ENCODE results near the gene NANOS3.

The NANOS3 gene

DNA sequence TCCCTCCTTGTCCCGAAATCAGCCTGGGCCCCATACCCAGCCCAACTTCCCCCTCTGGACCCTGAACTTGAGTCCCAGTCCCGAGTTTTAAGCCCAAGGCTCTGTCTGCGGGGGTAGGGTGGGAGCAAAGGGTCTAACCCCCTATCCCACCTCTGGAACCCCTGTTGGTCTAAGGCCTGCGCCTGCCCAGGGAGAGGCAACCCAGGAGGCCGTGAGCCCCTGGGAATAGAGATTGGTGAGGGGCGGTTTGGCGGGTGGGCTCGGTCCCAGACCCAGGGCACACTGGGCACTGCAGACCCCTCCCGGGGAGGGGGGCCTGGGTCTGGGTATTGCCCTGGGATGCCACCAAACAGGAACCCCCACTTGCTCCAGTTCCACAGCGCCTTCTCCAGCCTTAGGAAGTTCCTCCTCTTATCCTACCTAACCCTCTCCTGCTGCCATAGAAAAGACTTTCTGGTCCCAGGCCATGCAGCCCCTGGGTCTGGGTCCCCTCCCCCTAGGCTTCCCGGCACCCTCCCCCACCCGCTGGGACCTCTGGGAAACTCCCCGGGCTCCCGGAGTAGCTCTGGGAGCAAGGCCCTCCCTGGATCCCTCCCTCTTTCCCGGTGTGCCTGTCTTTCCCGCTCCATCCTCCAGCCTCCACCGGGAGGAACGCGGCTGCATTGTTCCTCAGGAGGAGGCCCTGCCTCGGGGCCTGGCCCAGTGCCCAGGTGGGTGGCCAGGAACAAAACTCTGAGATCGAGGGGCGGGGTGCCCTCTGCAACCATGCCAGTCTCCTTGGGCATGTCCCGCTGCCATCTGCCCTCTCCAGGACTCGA is 33.6 kb upstream of the NANOS3 start:
- Histone ChIP-seq H3K36me3 (ENCODE audit: control insufficient read depth, low read length) (no peaks in the 10 kb centered on the region), H3K4me3 (ENCODE audit: low read length) (peak overlapping the region; percentile 78), H3K27ac (ENCODE audit: low read depth, low read length) (no peak overlapping the region), H3K9me3 (ENCODE audit: control insufficient read depth, insufficient read depth, low read length) (no peaks in the 10 kb centered on the region), H3K27me3 (ENCODE audit: control insufficient read depth, low read length) (peaks cover 10% of the 10 kb centered on the region), H3K4me1 (ENCODE audit: control insufficient read depth, low read length) (peaks cover 91% of the 10 kb centered on the region), H3K79me2 (ENCODE audit: control insufficient read depth, low read length) (0 out of 2 replicates have a peak, but pooled peaks cover 6% of the 10 kb centered on the region), H4K20me1 (ENCODE audit: control insufficient read depth, insufficient read depth, low read depth, low read length) (no peaks in the 10 kb centered on the region), H3K4me2 (ENCODE audit: low read length) (peak overlapping the region; percentile 83), H3K9me2 (replicated peaks; ENCODE audit: control insufficient read depth, low read length) (no peaks in the 10 kb centered on the region), H3F3A (ENCODE audit: control insufficient read depth, insufficient read depth) (peaks cover 17% of the 10 kb centered on the region)
- TF ChIP-seq EZH2phosphoT487 (IDR thresholded peaks at IDR 0.05; ENCODE audit: borderline replicate concordance, low read length) (no peak), CTCF (IDR thresholded peaks at IDR 0.05; ENCODE audit: low read depth, low read length, poor library complexity, severe bottlenecking) (no peak)

GRCh38 chr19:13844130-13844631 is 32.8 kb upstream of the NANOS3 start:
- 0 out of 2 replicates have a peak, but pooled peaks cover 6% of the 10 kb centered on the region for H3K79me2 ChIP-seq (ENCODE audit: control insufficient read depth, low read length)
- TF ChIP-seq EZH2phosphoT487 (IDR thresholded peaks at IDR 0.05; ENCODE audit: borderline replicate concordance, low read length) (no peak), CTCF (IDR thresholded peaks at IDR 0.05; ENCODE audit: low read depth, low read length, poor library complexity, severe bottlenecking) (no peak)
- peaks cover 88% of the 10 kb centered on the region for H3K4me1 ChIP-seq (ENCODE audit: control insufficient read depth, low read length)
- peaks cover 10% of the 10 kb centered on the region for H3K27me3 ChIP-seq (ENCODE audit: control insufficient read depth, low read length)
- peaks cover 22% of the 10 kb centered on the region for H3F3A ChIP-seq (ENCODE audit: control insufficient read depth, insufficient read depth)
- H4K20me1 ChIP-seq (ENCODE audit: control insufficient read depth, insufficient read depth, low read depth, low read length), result no peaks in the 10 kb centered on the region
- H3K9me2 ChIP-seq (replicated peaks; ENCODE audit: control insufficient read depth, low read length), result no peaks in the 10 kb centered on the region
- no peak overlapping the region for H3K4me2 ChIP-seq (ENCODE audit: low read length)
- no peak overlapping the region for H3K27ac ChIP-seq (ENCODE audit: low read depth, low read length)
- no peaks in the 10 kb centered on the region for H3K9me3 ChIP-seq (ENCODE audit: control insufficient read depth, insufficient read depth, low read length)
- no peaks in the 10 kb centered on the region for H3K36me3 ChIP-seq (ENCODE audit: control insufficient read depth, low read length)
- H3K4me3 ChIP-seq (ENCODE audit: low read length), result no peak overlapping the region

GRCh38 chr19:13846557-13847406 is 30.2 kb upstream of the NANOS3 start:
- H3K9me2 ChIP-seq (replicated peaks; ENCODE audit: control insufficient read depth, low read length), result no peaks in the 10 kb centered on the region
- peaks cover 22% of the 10 kb centered on the region for H3F3A ChIP-seq (ENCODE audit: control insufficient read depth, insufficient read depth)
- no peaks in the 10 kb centered on the region for H3K36me3 ChIP-seq (ENCODE audit: control insufficient read depth, low read length)
- peaks cover 70% of the 10 kb centered on the region for H3K4me1 ChIP-seq (ENCODE audit: control insufficient read depth, low read length)
- H3K27me3 ChIP-seq (ENCODE audit: control insufficient read depth, low read length), result peaks cover 10% of the 10 kb centered on the region
- H3K79me2 ChIP-seq (ENCODE audit: control insufficient read depth, low read length), result no peaks in the 10 kb centered on the region
- H3K4me2 ChIP-seq (ENCODE audit: low read length), result peak overlapping the region; percentile 97
- no peaks in the 10 kb centered on the region for H4K20me1 ChIP-seq (ENCODE audit: control insufficient read depth, insufficient read depth, low read depth, low read length)
- peak overlapping the region; percentile 63 for H3K27ac ChIP-seq (ENCODE audit: low read depth, low read length)
- H3K4me3 ChIP-seq (ENCODE audit: low read length), result peak overlapping the region; percentile 74
- TF ChIP-seq CTCF (IDR thresholded peaks at IDR 0.05; ENCODE audit: low read depth, low read length, poor library complexity, severe bottlenecking), result no peak
- TF ChIP-seq EZH2phosphoT487 (IDR thresholded peaks at IDR 0.05; ENCODE audit: borderline replicate concordance, low read length), result no peak
- H3K9me3 ChIP-seq (ENCODE audit: control insufficient read depth, insufficient read depth, low read length), result no peaks in the 10 kb centered on the region

All from DOHH2 (cell line).